WTC11 (cell line): Measurements from ENCODE around the gene ATF1.

ENCODE experiments used
- ETV6 ChIP-seq: sonication (generic); formaldehyde crosslinking; IDR thresholded peaks from 2 replicates; pipeline ENCODE4 v1.8.1; 2022; ENCODE audit warnings: mild to moderate bottlenecking, missing genetic modification reagents
- PRRX2 ChIP-seq: fragments of 250-450 bp; sonication (Bioruptor Pico); IDR thresholded peaks from 2 replicates; pipeline ENCODE4 v1.8.0; 2021; ENCODE audit warnings: mild to moderate bottlenecking
- SOX15 ChIP-seq: fragments of 250-450 bp; sonication (Bioruptor Pico); IDR thresholded peaks from 2 replicates; pipeline ENCODE4 v1.9.0; 2021; ENCODE audit warnings: mild to moderate bottlenecking
- TF ChIP-seq, protein P1 (sequence below): sonication (generic); formaldehyde crosslinking; IDR thresholded peaks from 2 replicates; pipeline ENCODE4 v1.8.1; 2023; ENCODE audit warnings: mild to moderate bottlenecking, missing genetic modification reagents, moderate library complexity
- TF ChIP-seq, protein P2 (sequence below): sonication (generic); formaldehyde crosslinking; IDR thresholded peaks from 2 replicates; pipeline ENCODE4 v1.8.1; 2022; ENCODE audit warnings: mild to moderate bottlenecking, missing genetic modification reagents, moderate library complexity, borderline replicate concordance
- TF ChIP-seq, protein P3 (sequence below): fragments of 200-600 bp; IDR thresholded peaks from 2 replicates; pipeline ENCODE4 v1.8.0; 2022; ENCODE audit warnings: antibody characterized with exemption
- TF ChIP-seq, protein P4 (sequence below): sonication (generic); formaldehyde crosslinking; IDR thresholded peaks from 2 replicates; pipeline ENCODE4 v1.8.0; 2022; ENCODE audit warnings: missing genetic modification reagents
- TF ChIP-seq, protein P5 (sequence below): sonication (generic); formaldehyde crosslinking; IDR thresholded peaks from 2 replicates; pipeline ENCODE4 v1.8.0; 2022; ENCODE audit warnings: mild to moderate bottlenecking, missing genetic modification reagents

DNA sequence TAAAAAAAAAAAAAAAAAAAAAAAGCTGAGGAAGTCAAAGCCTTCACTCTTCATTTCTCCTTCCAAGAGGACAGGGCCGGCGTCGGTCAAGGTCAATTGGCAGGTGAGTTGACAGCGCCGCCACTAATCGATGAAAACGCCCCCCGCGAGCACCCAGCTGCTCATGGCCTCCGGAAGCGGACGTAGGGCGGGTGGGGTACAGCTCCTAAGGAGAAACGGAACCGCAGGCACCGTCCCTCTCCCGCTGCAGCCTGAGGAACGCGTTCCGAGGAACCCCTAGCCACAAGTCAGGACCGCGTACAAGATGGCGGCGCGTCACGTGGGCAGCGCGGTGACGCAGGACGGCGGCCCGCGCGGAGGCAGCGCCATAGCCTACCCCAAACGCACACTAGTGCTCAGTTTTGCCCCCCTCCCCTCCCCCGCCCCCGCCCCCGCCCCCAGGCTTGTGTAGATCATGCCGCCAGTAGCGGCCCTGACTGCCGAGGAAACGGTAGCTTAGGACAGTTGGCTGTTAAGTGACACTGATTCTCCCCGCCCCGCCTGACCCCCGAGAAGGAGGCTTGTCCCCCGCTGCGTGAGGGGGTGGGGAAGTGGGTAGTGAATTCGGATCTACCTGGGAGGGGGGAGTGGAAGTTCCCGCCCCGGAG is at the start of gene ATF1:
- TF ChIP-seq, protein P1, sequence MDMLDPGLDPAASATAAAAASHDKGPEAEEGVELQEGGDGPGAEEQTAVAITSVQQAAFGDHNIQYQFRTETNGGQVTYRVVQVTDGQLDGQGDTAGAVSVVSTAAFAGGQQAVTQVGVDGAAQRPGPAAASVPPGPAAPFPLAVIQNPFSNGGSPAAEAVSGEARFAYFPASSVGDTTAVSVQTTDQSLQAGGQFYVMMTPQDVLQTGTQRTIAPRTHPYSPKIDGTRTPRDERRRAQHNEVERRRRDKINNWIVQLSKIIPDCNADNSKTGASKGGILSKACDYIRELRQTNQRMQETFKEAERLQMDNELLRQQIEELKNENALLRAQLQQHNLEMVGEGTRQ = peak; percentile 96
- TF ChIP-seq, protein P2, sequence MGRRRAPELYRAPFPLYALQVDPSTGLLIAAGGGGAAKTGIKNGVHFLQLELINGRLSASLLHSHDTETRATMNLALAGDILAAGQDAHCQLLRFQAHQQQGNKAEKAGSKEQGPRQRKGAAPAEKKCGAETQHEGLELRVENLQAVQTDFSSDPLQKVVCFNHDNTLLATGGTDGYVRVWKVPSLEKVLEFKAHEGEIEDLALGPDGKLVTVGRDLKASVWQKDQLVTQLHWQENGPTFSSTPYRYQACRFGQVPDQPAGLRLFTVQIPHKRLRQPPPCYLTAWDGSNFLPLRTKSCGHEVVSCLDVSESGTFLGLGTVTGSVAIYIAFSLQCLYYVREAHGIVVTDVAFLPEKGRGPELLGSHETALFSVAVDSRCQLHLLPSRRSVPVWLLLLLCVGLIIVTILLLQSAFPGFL (CRISPR knock-in tag) = no peak
- TF ChIP-seq, protein P3, sequence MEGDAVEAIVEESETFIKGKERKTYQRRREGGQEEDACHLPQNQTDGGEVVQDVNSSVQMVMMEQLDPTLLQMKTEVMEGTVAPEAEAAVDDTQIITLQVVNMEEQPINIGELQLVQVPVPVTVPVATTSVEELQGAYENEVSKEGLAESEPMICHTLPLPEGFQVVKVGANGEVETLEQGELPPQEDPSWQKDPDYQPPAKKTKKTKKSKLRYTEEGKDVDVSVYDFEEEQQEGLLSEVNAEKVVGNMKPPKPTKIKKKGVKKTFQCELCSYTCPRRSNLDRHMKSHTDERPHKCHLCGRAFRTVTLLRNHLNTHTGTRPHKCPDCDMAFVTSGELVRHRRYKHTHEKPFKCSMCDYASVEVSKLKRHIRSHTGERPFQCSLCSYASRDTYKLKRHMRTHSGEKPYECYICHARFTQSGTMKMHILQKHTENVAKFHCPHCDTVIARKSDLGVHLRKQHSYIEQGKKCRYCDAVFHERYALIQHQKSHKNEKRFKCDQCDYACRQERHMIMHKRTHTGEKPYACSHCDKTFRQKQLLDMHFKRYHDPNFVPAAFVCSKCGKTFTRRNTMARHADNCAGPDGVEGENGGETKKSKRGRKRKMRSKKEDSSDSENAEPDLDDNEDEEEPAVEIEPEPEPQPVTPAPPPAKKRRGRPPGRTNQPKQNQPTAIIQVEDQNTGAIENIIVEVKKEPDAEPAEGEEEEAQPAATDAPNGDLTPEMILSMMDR = no peak
- TF ChIP-seq, protein P4, sequence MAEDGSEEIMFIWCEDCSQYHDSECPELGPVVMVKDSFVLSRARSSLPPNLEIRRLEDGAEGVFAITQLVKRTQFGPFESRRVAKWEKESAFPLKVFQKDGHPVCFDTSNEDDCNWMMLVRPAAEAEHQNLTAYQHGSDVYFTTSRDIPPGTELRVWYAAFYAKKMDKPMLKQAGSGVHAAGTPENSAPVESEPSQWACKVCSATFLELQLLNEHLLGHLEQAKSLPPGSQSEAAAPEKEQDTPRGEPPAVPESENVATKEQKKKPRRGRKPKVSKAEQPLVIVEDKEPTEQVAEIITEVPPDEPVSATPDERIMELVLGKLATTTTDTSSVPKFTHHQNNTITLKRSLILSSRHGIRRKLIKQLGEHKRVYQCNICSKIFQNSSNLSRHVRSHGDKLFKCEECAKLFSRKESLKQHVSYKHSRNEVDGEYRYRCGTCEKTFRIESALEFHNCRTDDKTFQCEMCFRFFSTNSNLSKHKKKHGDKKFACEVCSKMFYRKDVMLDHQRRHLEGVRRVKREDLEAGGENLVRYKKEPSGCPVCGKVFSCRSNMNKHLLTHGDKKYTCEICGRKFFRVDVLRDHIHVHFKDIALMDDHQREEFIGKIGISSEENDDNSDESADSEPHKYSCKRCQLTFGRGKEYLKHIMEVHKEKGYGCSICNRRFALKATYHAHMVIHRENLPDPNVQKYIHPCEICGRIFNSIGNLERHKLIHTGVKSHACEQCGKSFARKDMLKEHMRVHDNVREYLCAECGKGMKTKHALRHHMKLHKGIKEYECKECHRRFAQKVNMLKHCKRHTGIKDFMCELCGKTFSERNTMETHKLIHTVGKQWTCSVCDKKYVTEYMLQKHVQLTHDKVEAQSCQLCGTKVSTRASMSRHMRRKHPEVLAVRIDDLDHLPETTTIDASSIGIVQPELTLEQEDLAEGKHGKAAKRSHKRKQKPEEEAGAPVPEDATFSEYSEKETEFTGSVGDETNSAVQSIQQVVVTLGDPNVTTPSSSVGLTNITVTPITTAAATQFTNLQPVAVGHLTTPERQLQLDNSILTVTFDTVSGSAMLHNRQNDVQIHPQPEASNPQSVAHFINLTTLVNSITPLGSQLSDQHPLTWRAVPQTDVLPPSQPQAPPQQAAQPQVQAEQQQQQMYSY (CRISPR knock-in tag) = no peak
- TF ChIP-seq PRRX2 (no peak), ETV6 (peak; percentile 84), SOX15 (CRISPR knock-in tag) (no peak)
- TF ChIP-seq, protein P5, sequence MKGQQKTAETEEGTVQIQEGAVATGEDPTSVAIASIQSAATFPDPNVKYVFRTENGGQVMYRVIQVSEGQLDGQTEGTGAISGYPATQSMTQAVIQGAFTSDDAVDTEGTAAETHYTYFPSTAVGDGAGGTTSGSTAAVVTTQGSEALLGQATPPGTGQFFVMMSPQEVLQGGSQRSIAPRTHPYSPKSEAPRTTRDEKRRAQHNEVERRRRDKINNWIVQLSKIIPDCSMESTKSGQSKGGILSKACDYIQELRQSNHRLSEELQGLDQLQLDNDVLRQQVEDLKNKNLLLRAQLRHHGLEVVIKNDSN (CRISPR knock-in tag) = peak; percentile 97
